ENCODE measurements around the gene SEMA3A.
"Not testable (repeated sequence)": the region's sequence is repeated elsewhere in the genome, so short reads cannot be mapped to it uniquely, and the experiment has no call there.

Gene SEMA3A

DNA sequence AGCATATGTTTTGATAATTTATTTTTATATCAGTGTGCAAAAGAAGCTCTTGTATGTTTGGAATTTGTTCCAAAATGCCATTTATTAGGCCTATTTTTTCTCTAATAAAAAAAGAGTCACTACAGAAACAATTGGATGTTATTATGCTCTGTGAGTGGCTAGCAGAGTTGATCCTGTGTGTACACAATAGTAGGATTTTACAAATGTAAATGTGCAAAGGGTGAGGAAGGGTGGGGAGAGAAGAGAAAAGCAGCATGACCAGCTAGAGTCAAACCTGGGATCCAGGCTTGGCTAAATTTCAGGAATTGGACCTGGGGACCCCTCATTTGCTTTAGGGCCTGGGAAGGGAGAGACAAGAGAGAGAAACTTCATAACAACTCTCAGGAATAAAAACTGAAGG, 32.5 kb downstream of the SEMA3A start:
- in situ Hi-C loops (cut with MboI; ENCODE audit: low pct_unique_long_range_greater_than_20kb, low sequenced_read_pairs), result no loop called here
- DNase-seq, result no peak

DNA sequence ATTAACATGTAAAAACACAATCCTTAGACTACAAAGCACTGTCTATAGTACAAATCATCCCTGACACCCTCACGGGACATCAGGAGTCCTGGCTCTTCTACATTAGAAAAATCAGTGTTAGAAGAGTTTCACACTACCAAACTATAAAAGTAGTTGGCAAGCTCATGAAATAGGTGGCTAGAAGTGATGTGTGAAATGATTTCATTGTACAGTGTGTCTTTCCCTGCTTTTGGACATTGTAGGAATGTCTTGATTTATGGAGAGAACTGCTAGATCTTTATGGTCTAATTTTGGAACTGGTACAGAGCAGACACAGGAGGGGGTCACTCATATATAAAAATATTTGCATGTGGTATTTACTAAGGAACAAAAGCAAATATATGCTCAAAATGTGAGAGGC, 33.2 kb downstream of the SEMA3A start:
- no peak for DNase-seq

DNA sequence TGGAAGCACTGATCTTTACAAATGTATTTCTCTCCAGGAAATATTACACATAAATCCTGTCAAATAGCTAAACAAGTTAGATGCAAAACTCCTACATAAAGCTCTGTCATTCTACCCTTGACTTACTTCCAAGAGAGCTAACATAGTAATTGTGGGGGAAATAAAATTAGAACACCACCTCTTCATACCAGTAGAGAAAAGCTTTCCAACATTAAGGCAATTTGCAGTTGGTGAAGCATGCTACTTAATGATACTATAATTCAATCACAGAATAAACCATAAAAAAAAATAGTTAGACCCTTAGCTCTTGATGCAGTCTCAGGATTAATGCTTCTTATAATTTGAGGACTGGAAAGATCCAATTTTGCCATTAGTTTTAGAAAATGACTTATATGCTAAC, 35.2 kb downstream of the SEMA3A start:
- no peak for DNase-seq
- in situ Hi-C loops (cut with MboI; ENCODE audit: low pct_unique_long_range_greater_than_20kb, low sequenced_read_pairs), result no loop called here

More for the DNA sequence above, 33.2 kb downstream of the SEMA3A start:
- in situ Hi-C loops (cut with MboI; ENCODE audit: low pct_unique_long_range_greater_than_20kb, low sequenced_read_pairs), result no loop called here

DNA sequence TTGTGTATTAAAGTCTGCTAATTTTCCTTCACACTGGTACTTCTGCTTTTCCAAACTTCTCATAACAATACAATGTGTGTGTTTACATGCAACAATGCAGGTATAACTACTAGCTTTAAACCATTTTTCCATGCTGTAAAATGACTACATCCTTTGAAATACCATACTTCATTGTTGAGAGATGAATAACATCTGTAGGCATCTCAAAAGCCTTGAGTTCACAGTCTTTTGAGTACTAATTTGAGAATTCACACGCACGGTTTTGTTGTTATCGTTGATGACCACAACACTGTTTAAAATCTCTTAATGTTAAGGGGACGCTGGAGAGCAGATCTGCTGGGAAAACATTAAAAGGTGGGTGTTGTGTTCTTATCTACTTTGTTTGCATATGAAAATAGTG, 37.4 kb downstream of the SEMA3A start:
- no peak for DNase-seq
- in situ Hi-C loops (cut with MboI; ENCODE audit: low pct_unique_long_range_greater_than_20kb, low sequenced_read_pairs), result no loop called here

DNA sequence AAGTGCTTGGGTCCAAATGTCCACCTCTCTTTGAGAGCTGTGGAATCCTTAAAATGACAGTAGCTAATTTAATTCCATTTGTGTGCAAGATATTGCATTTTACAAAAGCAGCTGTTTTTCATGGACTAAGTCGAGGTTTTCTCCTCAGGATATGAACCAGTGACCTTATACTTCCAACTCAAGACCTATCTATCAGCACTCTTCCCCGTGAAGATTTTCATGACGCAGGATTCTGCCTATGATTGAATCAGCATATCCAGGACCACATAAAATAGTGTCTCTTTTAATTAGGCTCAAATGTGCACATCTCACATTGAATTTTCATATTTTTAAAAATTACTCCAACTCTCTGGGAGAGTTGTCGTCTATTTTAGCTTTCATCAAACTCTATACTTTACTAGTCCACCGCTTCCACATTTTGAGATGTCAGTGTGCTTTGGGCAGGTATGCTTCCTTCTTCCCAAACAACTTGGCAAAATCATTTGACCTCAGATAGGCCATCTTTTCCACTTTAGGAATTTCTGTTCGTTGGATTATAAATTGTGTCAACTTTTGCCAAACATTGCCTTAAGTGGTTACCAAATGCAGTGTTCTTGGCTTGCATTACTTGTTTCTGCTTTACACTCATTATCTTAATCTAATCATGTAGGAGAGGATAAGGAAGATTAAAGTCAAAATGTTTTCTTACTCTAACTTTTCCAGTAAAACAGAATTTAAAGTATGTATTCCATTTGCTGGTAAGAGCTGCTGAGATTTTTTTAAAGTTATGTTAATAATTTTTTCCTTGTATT, 39.4 kb downstream of the SEMA3A start:
- in situ Hi-C loops (cut with MboI; ENCODE audit: low pct_unique_long_range_greater_than_20kb, low sequenced_read_pairs), result no loop called here
- DNase-seq, result no peak

DNA sequence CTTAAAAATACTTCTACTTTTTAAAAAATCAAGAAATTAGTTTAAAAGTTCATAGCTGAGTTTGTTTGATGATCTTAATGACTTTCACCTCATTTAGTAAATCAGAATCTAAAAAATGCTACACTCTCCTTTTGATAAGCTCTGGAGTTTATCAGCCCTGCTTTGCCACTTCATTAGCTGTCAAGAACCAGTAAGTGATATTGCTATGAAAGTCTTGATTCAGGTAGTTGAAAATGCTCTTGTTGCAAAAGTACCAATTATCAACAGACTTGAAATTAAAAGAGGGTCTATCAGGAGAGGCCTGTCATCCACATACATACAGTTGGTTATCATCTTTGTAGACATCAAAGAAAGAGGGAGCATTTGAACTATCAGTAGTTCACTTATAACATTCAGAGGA, 41.6 kb downstream of the SEMA3A start:
- in situ Hi-C loops (cut with MboI; ENCODE audit: low pct_unique_long_range_greater_than_20kb, low sequenced_read_pairs), result no loop called here

DNA sequence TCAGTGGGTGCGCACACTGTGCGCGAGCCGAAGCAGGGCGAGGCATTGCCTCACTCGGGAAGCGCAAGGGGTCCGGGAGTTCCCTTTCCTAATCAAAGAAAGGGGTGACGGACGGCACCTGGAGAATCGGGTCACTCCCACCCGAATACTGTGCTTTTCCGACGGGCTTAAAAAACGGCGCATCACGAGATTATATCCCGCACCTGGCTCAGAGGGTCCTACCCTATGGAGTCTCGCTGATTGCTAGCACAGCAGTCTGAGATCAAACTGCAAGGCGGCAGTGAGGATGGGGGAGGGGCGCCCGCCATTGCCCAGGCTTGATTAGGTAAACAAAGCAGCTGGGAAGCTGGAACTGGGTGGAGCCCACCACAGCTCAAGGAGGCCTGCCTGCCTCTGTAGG, 44.2 kb downstream of the SEMA3A start:
- in situ Hi-C loops (cut with MboI; ENCODE audit: low pct_unique_long_range_greater_than_20kb, low sequenced_read_pairs); DNase-seq: not testable (repeated sequence)

More for the DNA sequence above, 41.6 kb downstream of the SEMA3A start:
- no peak for DNase-seq

DNA sequence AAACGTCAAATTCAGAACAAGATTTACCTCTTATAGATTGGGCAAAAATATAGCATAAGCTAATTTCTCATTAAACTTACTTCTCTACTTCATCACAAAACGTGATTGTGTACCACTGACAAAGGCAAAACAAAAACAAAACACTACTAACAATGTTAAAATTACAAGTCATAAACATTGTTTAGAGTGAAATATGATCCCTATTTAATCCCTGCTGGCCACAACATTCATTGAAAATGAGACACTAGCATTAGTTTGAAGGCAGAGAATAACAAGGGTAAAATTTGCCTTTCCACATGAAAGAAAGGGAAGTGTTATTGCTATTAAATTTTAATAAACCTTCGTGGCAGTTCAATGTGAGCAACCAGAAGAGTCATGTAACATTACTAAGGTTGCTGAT, 45.0 kb downstream of the SEMA3A start:
- in situ Hi-C loops (cut with MboI; ENCODE audit: low pct_unique_long_range_greater_than_20kb, low sequenced_read_pairs), result no loop called here
- no peak for DNase-seq

DNA sequence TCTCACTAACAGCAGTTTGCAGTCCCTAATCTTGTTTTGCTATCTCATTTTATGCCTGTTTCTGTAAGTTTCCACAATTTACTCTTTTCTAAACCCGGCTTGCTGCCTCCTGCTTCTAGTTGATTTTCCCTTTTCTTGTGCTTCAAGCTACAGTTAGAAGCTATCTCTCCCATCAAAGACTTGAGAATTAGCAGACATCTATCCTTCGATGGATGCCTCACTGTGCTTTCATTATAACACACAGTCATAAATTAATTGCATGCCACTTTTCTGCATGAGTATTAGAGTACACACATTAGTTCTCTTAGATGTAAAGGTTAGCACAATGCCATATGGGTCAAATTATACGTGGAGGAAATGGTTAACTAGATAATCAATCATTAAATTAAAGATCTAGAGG, 48.7 kb downstream of the SEMA3A start:
- DNase-seq, result no peak
- in situ Hi-C loops (cut with MboI; ENCODE audit: low pct_unique_long_range_greater_than_20kb, low sequenced_read_pairs), result no loop called here

DNA sequence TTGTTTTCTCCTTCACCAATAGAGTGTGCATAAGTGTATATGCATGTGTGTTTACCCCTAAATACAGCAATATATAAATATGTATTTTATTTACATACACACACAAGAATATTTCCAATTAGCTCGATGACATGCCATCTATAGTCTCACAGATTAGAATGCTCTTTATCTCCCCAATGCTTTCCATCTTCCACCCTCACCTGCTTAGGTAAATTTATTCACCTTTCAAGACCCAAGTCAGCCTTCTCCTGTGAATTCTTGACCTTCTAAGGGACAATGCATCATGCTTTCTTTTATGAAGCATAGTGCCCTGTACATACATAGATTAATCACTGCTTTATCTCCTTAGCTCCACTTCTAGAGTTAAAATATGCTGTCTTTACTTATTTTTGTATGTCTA, 49.7 kb downstream of the SEMA3A start:
- in situ Hi-C loops (cut with MboI; ENCODE audit: low pct_unique_long_range_greater_than_20kb, low sequenced_read_pairs), result no loop called here
- DNase-seq, result no peak

DNA sequence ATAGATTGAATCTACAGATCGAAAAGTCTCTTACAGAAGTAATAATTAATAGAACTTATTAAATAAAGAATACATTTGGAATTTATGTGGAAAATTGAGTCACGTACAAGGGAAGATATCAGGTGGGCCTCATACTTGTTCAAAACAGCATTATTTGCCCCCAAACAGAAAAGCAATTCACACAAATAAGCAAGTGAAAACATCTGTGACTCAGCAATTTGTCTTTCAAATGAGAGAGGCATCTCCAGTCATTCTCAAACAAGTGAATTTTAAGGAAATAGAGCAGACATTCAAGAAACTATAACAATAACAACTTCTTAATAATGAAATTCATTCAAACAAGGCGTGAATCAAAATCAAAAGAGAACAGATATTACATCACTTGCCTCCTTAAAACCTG, 50.1 kb downstream of the SEMA3A start:
- no peak for DNase-seq
- in situ Hi-C loops (cut with MboI; ENCODE audit: low pct_unique_long_range_greater_than_20kb, low sequenced_read_pairs), result no loop called here

DNA sequence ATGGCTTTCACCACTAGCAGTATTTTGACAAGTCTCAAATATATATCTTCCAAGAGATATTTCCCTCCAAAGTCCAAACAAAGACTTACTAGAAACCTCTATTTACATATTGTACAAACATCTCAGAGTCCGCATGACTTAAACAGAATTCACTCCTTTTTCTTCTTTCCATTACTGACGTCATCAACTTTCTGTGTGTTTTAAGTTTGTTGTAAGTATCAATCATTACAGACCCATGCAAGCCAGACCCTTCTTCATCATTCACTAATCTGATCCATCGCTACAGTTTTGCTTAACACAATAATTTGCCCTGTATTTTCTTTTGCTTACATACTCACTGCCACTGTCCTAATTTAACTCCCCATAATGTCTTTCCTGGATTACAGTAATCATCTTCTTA, 51.9 kb downstream of the SEMA3A start:
- in situ Hi-C loops (cut with MboI; ENCODE audit: low pct_unique_long_range_greater_than_20kb, low sequenced_read_pairs), result no loop called here

DNA sequence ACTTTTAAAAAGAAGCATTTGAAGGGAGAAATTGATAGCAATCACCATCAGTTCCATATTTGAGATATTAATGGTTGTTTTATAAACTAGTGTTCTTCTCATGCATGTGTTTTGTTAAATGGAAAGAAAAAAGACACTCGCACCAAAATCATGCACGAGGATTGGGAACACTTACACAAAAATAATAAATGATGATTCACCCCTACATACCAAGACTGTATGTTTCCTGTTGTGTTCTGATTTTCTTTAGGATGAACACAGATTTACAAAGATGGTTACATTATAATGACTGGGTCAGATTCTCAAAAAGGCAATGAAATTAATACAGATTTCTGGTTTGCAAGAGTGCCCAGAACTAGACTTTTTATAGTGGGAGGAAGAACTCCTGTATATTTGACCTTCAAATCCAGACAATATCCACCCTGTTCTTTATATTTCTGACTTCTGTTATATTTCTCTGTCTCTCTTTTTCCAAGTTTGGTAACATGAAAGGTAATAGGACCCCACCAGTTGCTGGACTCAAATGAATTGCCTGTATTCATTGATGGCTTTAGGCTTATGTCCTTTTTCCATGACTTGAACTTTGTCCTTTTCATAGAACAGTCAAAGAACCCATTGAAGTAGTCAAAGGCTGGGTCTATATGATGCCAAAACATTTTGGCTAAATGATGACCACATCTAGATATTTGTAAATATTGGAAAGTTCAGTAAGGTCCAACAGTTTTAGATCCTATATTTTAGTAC, 54.4 kb downstream of the SEMA3A start:
- in situ Hi-C loops (cut with MboI; ENCODE audit: low pct_unique_long_range_greater_than_20kb, low sequenced_read_pairs), result no loop called here
- no peak for DNase-seq

More for the DNA sequence above, 51.9 kb downstream of the SEMA3A start:
- DNase-seq, result no peak

DNA sequence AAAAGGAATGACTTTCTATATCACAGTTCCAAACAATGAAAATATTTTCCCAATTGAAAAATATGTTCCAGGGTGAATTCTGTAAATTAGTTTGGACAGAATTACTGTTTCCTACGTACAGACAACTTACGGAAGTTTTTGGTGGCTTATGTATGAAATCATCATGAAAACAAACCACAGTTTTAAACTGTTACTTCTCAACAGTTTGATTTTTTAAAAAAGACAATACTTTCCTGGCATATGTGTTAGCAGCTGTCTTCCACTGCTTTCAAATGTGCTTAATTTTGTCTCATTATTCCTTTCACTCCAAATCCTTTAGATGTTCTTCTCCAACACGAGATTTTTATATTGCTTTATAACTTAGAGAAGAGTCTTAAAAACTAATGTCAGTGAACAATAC, 56.2 kb downstream of the SEMA3A start:
- in situ Hi-C loops (cut with MboI; ENCODE audit: low pct_unique_long_range_greater_than_20kb, low sequenced_read_pairs), result no loop called here
- DNase-seq, result no peak

DNA sequence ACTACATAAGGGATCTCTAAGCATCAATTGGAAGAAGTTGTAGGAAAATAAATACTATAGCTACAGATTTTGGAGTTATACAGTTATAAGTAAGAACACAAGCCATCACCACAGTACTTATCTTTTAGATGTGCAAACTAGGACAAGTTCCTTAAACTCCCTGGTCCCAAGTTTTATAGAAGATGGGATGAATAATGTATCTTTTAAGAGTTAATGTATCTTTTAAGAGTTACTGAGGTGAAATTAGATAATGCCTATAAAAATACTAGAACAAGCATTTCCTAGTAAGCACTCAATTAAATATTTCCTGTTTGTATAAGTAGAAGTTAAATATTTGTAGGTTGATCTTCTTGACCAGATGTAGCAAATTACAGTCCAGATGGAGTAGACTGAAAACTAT, 56.8 kb downstream of the SEMA3A start:
- no peak for DNase-seq

DNA sequence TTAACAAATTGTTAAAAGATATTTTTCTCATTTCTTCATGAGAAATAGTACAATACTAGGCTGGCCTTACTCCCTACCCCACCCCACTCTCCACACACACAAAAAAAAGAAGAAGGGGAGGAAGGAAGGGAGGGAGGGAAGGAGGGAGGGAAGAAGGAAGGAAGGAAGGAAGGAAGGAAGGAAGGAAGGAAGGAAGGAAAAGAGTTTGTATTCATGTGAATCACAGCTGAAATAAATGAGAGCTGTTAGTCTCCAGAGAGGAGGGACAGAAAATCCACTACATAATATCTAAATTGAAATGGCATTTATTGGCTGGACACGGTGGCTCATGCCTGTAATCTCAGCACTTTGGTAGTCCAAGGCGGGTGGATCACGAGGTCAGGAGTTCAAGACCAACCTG, 57.8 kb downstream of the SEMA3A start:
- in situ Hi-C loops (cut with MboI; ENCODE audit: low pct_unique_long_range_greater_than_20kb, low sequenced_read_pairs), result no loop called here
- DNase-seq, result no peak

More for the DNA sequence above, 56.8 kb downstream of the SEMA3A start:
- in situ Hi-C loops (cut with MboI; ENCODE audit: low pct_unique_long_range_greater_than_20kb, low sequenced_read_pairs), result no loop called here

DNA sequence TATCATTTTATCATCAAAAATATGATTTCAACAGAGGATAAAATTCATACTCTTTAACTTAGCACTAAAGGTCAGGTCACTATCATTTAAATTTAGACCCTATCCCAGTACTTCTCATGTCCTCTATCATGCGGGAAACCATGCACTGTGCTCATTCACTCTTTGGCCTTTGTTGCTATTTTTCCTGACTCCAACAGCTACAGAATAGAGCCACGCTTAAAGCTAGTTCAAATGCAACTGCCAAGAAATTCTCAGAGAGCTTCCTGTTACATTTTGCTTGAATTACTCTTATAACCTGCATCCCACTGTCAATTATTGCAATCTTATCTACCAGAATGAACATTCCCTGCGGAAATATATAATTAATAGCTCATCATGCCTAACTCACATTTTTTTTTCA, 58.3 kb downstream of the SEMA3A start:
- no peak for DNase-seq
- in situ Hi-C loops (cut with MboI; ENCODE audit: low pct_unique_long_range_greater_than_20kb, low sequenced_read_pairs), result no loop called here

DNA sequence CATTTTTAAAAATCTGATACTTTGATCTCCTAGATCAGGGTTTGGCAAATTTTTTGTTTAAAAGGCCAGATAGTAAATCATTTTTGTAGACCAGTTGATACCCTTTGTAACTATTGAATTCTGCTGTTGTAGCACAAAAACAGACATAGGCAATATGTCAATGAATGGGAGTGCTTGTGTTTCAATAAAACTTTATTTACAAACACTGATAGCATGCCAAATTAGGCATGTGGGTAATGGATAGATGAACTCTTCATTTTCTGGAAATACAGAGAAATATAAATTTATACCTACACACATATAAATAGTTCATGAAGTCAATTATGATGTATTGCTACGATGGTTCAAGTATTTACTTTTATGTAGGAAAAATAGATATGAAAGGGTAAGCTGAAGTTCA, 60.4 kb downstream of the SEMA3A start:
- in situ Hi-C loops (cut with MboI; ENCODE audit: low pct_unique_long_range_greater_than_20kb, low sequenced_read_pairs), result no loop called here
- no peak for DNase-seq

DNA sequence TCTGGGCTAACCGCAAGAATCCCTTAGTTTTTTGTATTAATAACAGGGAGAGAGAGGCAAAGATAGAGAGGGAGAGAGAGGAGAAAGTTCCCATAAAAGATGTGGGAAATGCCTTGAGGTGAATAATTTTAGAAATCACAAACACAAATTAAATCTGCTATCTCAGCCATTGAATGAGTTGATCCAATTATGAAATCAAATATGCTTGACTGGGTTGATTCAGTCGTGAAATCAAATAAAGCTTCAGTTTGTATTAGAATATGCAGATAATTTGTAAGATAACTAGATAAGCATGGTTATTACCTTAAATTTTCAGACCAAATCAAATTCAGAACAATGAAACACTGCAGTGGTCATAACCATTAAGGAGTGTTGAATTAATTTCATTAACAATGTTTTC, 68.9 kb downstream of the SEMA3A start:
- in situ Hi-C loops (cut with MboI; ENCODE audit: low pct_unique_long_range_greater_than_20kb, low sequenced_read_pairs), result no loop called here
- no peak for DNase-seq

DNA sequence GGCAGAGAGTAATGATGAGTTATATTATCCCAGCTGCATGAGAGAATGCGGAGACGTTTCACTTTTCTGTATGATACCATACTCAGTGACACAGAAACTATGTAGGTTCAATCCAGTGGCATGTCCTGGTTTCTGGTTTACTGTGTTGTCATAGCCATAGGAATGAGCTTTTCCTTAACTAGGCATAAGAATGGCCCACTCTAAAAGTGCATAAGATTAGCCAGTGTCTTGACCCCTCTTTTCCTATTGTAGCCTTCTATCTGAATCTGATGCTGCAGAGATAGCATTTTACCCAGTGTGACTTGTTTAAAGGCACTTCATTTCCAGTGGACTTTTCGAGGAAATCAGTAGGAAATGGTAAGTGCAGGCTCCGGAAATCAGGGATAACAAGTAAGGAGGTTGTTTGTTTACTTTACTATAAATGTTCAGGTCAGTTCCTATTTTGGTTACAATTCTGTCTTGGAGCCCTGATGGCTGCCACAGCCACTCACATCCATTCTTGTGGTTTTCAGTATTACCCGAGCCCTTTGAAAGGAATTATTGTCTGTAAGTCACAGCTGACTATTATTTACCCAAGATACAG, 70.5 kb downstream of the SEMA3A start:
- in situ Hi-C loops (cut with MboI; ENCODE audit: low pct_unique_long_range_greater_than_20kb, low sequenced_read_pairs), result no loop called here
- peak; percentile 49 for DNase-seq
